K562 (cell line): ENCODE data around the gene BROX. TPM values are rescaled to one million over a fixed set of nuclear protein-coding genes. Genes with fewer than 3 reads are reported as not detected.
A peak's percentile ranks its signal among the peaks of the same experiment; 100 is the strongest.

ENCODE experiments used
- ATAC-seq: fragments of 200-7000 bp; cut with Tn5 transposase; 3 replicates; pipeline ENCODE4 v1.9.1; 2020; ENCODE audit warnings: moderate library complexity
- BruUV-seq: library from RNA; stranded (reverse); fragments of 400-500 nt; replicated peaks from 2 replicates; lab custom pipeline; 2021; lab: Mats Ljungman, UMichigan
- CTCF ChIA-PET: fragments of 300-600 bp; formaldehyde crosslinking; extraction: SDS; loops from one replicate; lab custom pipeline; 2021; ENCODE audit warnings: low intra/inter-chr PET ratio; lab: Yijun Ruan, JAX
- POLR2A ChIA-PET: fragments of 300-600, 350-650 bp; sonication (Branson Sonifier 250); formaldehyde crosslinking; extraction: SDS; loops from one replicate; lab custom pipeline; 2021; ENCODE audit warnings: antibody characterized with exemption, inconsistent platforms; lab: Yijun Ruan, JAX
- DNase-seq, 4 experiments: peaks; one replicate each; pipeline versions ENCODE4 v3.0.0 to v3.0.0-alpha.2; 2011 to 2018; ENCODE audit warnings: low spot score in 3 of 4, mixed read lengths in 3 of 4; ENCODE audit errors: extremely low read depth in 1 of 4
- FAIRE-seq: peaks from 2 replicates; lab custom pipeline; 2011; peaks lifted over from hg19 to GRCh38; lab: Jason Lieb, UNC
- H2AFZ ChIP-seq: 2 replicates; pipeline ENCODE4 v1.6.0; 2011; ENCODE audit warnings: low read depth, low read length, control low read depth, inconsistent platforms
- H3K27ac ChIP-seq: fragments of 200-600 bp; 3 replicates; pipeline ENCODE4 v1.8.0; 2011; ENCODE audit warnings: low read depth, mild to moderate bottlenecking, control low read depth, inconsistent platforms, low read length, moderate library complexity, mixed read lengths; ENCODE audit errors: extremely low read depth
- H3K27me3 ChIP-seq, 2 experiments: fragments of 300-600 bp in 1 of 2; 2 replicates in 1 of 2; 3 replicates in 1 of 2; pipeline versions ENCODE4 v1.6.0 to v1.8.0; 2011; ENCODE audit warnings: inconsistent platforms in 2 of 2, low read length in 2 of 2, mild to moderate bottlenecking in 1 of 2, mixed read lengths in 1 of 2, moderate library complexity in 1 of 2; ENCODE audit not compliant: control insufficient read depth in 2 of 2, insufficient read depth in 2 of 2
- H3K36me3 ChIP-seq: fragments of 300-600 bp; 3 replicates; pipeline ENCODE4 v1.8.0; 2011; ENCODE audit warnings: mild to moderate bottlenecking, low read length, inconsistent platforms; ENCODE audit not compliant: control insufficient read depth, insufficient read depth
- H3K4me1 ChIP-seq, 2 experiments: fragments of 200-600 bp in 1 of 2; replicated peaks in 1 of 2; 2 replicates in 1 of 2; 3 replicates in 1 of 2; pipeline versions ENCODE4 v1.5.1 to v1.8.0; 2011; ENCODE audit warnings: inconsistent platforms in 2 of 2, low read length in 2 of 2, mild to moderate bottlenecking in 1 of 2, mixed read lengths in 1 of 2, moderate library complexity in 1 of 2; ENCODE audit not compliant: control insufficient read depth in 2 of 2, insufficient read depth in 2 of 2
- H3K4me2 ChIP-seq: 2 replicates; pipeline ENCODE4 v1.6.1; 2011; ENCODE audit warnings: low read length, control low read depth, inconsistent platforms, mixed read lengths; ENCODE audit not compliant: insufficient read depth
- H3K4me3 ChIP-seq: fragments of 200-600 bp; sonication (generic), shearing (Covaris generic); 2 replicates; pipeline ENCODE4 v1.5.1; 2016; ENCODE audit warnings: control low read depth, inconsistent platforms
- H3K79me2 ChIP-seq: fragments of 200-600 bp; 3 replicates; pipeline ENCODE4 v1.8.0; 2011; ENCODE audit warnings: low read length, inconsistent platforms; ENCODE audit not compliant: control insufficient read depth, insufficient read depth
- H3K9ac ChIP-seq, 2 experiments: 2 replicates each; pipeline versions ENCODE4 v1.6.0 to v1.6.1; 2011; ENCODE audit warnings: low read depth in 2 of 2, low read length in 2 of 2, control low read depth in 1 of 2, inconsistent platforms in 1 of 2, mild to moderate bottlenecking in 1 of 2, mixed read lengths in 1 of 2; ENCODE audit not compliant: insufficient read depth in 1 of 2
- H3K9me1 ChIP-seq: one replicate; pipeline ENCODE4 v1.6.0; 2011; ENCODE audit warnings: inconsistent platforms, mild to moderate bottlenecking, low read length, moderate library complexity; ENCODE audit not compliant: control insufficient read depth, insufficient read depth
- H3K9me3 ChIP-seq: replicated peaks from 2 replicates; pipeline ENCODE4 v1.5.1; 2011; ENCODE audit warnings: low read depth, low read length, inconsistent platforms; ENCODE audit not compliant: control insufficient read depth, insufficient read depth
- H4K20me1 ChIP-seq: replicated peaks from 2 replicates; pipeline ENCODE4 v1.6.1; 2011; ENCODE audit warnings: low read length, inconsistent platforms, mixed read lengths; ENCODE audit not compliant: control insufficient read depth, insufficient read depth
- C11orf30 ChIP-seq: fragments of 450-650 bp; IDR thresholded peaks from 2 replicates; pipeline ENCODE4 v1.6.1; 2016; ENCODE audit warnings: low read depth, mild to moderate bottlenecking
- GABPB1 ChIP-seq: sonication (generic); formaldehyde crosslinking; IDR thresholded peaks from 2 replicates; pipeline ENCODE4 v1.8.0; 2022; ENCODE audit warnings: mild to moderate bottlenecking, missing genetic modification reagents
- MAFF ChIP-seq: IDR thresholded peaks from 2 replicates; pipeline ENCODE4 v1.6.1; 2012; ENCODE audit warnings: low read length, improper control_type of control experiment
- MAFG ChIP-seq: fragments of 450-650 bp; conservative IDR thresholded peaks from 2 replicates; pipeline ENCODE4 v1.6.1; 2016; ENCODE audit warnings: missing genetic modification characterization, missing compliant biosample characterization
- MAFK ChIP-seq: IDR thresholded peaks from 2 replicates; pipeline ENCODE4 v1.6.1; 2011; ENCODE audit warnings: low read length, improper control_type of control experiment
- SAFB ChIP-seq: fragments of 200-400 bp; formaldehyde crosslinking; IDR thresholded peaks from 2 replicates; pipeline ENCODE4 v1.6.1; 2017; ENCODE audit warnings: low read depth, low read length, borderline replicate concordance
- TEAD1 ChIP-seq, 2 experiments: fragments of 450-650 bp in 1 of 2; sonication (generic) in 1 of 2; formaldehyde crosslinking; IDR thresholded peaks; 2 replicates each; pipeline versions ENCODE4 v1.4.0 to v1.8.0; 2020 to 2022; ENCODE audit warnings: mild to moderate bottlenecking in 2 of 2, missing genetic modification reagents in 1 of 2
- TEAD4 ChIP-seq, 2 experiments: sonication (generic) in 1 of 2; formaldehyde crosslinking in 1 of 2; IDR thresholded peaks; 2 replicates each; pipeline versions ENCODE4 v1.6.1 to v1.8.0; 2012 to 2022; ENCODE audit warnings: borderline replicate concordance in 1 of 2, inconsistent platforms in 1 of 2, low read length in 1 of 2, mild to moderate bottlenecking in 1 of 2, missing genetic modification reagents in 1 of 2
- ZNF316 ChIP-seq: fragments of 450-650 bp; IDR thresholded peaks from 2 replicates; pipeline ENCODE4 v1.6.1; 2016
- WGBS: fragments of 100-300 bp; shearing (Covaris generic); methylation state at CpG from one replicate; pipeline ENCODE4 v1.1.6; 2016; ENCODE audit warnings: low coverage, mixed read lengths; ENCODE audit not compliant: insufficient coverage; ENCODE audit errors: missing lambda C conversion rate; 5-methylcytosine and 5-hydroxymethylcytosine counted together
- in situ Hi-C: fragments of 300-500 bp; cut with MboI; formaldehyde crosslinking; loops from 4 replicates; pipeline ENCODE4 v1.15.0; 2018; ENCODE audit warnings: inconsistent platforms, mixed read lengths
- intact Hi-C: fragments of 100-400 bp; cut with micrococcal nuclease; formaldehyde crosslinking; loops from 2 replicates; pipeline ENCODE4 v1.14.2; 2022
- polyA plus RNA-seq, 8 experiments: library from polyadenylated mRNA; depleted of rRNA in 4 of 8; stranded (reverse) in 5 of 8; unstranded in 3 of 8; fragments of >200 nt; fragmentation: Nextera tagmentation in 2 of 8; fragmentation: Illumina TruSeq in 1 of 8; extraction: Ambion mirVana in 2 of 8; extraction: Trizol in 1 of 8; gene quantifications; 2 replicates each; pipeline versions ENCODE4 v1.2.1 to v1.2.3, GENCODE V29; 2011 to 2014; ENCODE audit warnings: inconsistent platforms in 1 of 8, missing spikeins in 1 of 8
- total RNA-seq, 7 experiments: library from RNA; depleted of rRNA in 6 of 7; stranded (reverse); fragments of >200 nt in 6 of 7; fragmentation: Illumina TruSeq in 2 of 7; extraction: Trizol in 2 of 7; gene quantifications; 2 replicates each; pipeline versions ENCODE4 v1.2.1 to v1.2.3, GENCODE V29; 2011 to 2021; ENCODE audit warnings: low replicate concordance in 1 of 7

Gene BROX
- total and polyA plus RNA-seq, 9 of the 15 experiments (the other 6 are each of a cell fraction or from before 2014, with no cell fraction given): 9.4 to 153 (median 45.1) TPM

- no peak for ATAC-seq
- no peaks in the 10 kb centered on the region for H3K9me3 ChIP-seq
- no peak overlapping the region for H3K27ac ChIP-seq
- CTCF ChIA-PET: no interaction called here
- no peak for DNase-seq
- H2AFZ ChIP-seq: no peak overlapping the region
- H3K4me3 ChIP-seq: no peak overlapping the region
- in situ Hi-C loops: no loop called here
- H3K36me3 ChIP-seq: peaks cover 45% of the 10 kb centered on the region
- POLR2A ChIA-PET: no interaction called here
- TF ChIP-seq GABPB1 (CRISPR knock-in tag) (no peak), TEAD4 (IDR thresholded peaks at IDR 0.05; ENCODE audit: low read length) (no peak), TEAD4 (CRISPR knock-in tag; IDR thresholded peaks at IDR 0.05; ENCODE audit: borderline replicate concordance) (no peak), ZNF316 (peak; percentile 93), C11orf30 (peak; percentile 85), TEAD1 (CRISPR knock-in tag; IDR thresholded peaks at IDR 0.05) (no peak), MAFF (peak; percentile 86), MAFG (tag) (peak; percentile 82), SAFB (no peak), MAFK (peak; percentile 90)
- H3K4me1 ChIP-seq: no peaks in the 10 kb centered on the region
- no peaks in the 10 kb centered on the region for H3K27me3 ChIP-seq
- BruUV-seq: no TSS peak
- no peak overlapping the region for H3K9ac ChIP-seq
- FAIRE-seq: no peak
- no peaks in the 10 kb centered on the region for H4K20me1 ChIP-seq
- 50% methylated on average over 1 of the region's 1 CpG for WGBS
- no peak overlapping the region for H3K4me2 ChIP-seq
- no peaks in the 10 kb centered on the region for H3K79me2 ChIP-seq
- intact Hi-C loops: no loop called here
- no peaks in the 10 kb centered on the region for H3K9me1 ChIP-seq
These were observed 22.4 kb downstream of the BROX start for GRCh38 chr1:222734740-222735139.
